GM12801 (cell line): ENCODE data around the gene CCR3.

Source experiments
- CTCF ChIP-seq: IDR thresholded peaks from one replicate; pipeline ENCODE4 v1.5.1; 2011; ENCODE audit warnings: control low read depth; ENCODE audit not compliant: insufficient read length; ENCODE audit errors: extremely low read depth

The CCR3 gene

GRCh38 chr3:46264002-46264401 lies 21.7 kb downstream of the CCR3 start:
- no peak for TF ChIP-seq CTCF

- TF ChIP-seq CTCF = no peak
Observed at GRCh38 chr3:46266598-46266997, 24.3 kb downstream of the CCR3 start.

- TF ChIP-seq CTCF = no peak
Observed at GRCh38 chr3:46269556-46269955, 27.3 kb downstream of the CCR3 start.

GRCh38 chr3:46270474-46270873 lies 28.2 kb downstream of the CCR3 start:
- no peak for TF ChIP-seq CTCF

- TF ChIP-seq CTCF = no peak
Observed at GRCh38 chr3:46271209-46271745, 29.0 kb downstream of the CCR3 start.

- no peak for TF ChIP-seq CTCF
Observed at GRCh38 chr3:46272028-46272451, 29.8 kb downstream of the CCR3 start.

- no peak for TF ChIP-seq CTCF
Observed at GRCh38 chr3:46276497-46277099, 34.3 kb downstream of the CCR3 start.
